GM18909 (cell line): Measurements from ENCODE around the gene ATP2A1.
"Not testable (repeated sequence)": the region's sequence is repeated elsewhere in the genome, so short reads cannot be mapped to it uniquely, and the experiment has no call there.

Experiments
- ATAC-seq: cut with Tn5 transposase; IDR thresholded peaks from one replicate; pipeline ENCODE4 v1.9.1; 2021; ENCODE audit warnings: mild to moderate bottlenecking; ENCODE audit not compliant: unreplicated experiment, poor library complexity

The ATP2A1 gene

GRCh38 chr16:28932339-28933141 lies 54.3 kb downstream of the ATP2A1 start:
- ATAC-seq: no peak

DNA sequence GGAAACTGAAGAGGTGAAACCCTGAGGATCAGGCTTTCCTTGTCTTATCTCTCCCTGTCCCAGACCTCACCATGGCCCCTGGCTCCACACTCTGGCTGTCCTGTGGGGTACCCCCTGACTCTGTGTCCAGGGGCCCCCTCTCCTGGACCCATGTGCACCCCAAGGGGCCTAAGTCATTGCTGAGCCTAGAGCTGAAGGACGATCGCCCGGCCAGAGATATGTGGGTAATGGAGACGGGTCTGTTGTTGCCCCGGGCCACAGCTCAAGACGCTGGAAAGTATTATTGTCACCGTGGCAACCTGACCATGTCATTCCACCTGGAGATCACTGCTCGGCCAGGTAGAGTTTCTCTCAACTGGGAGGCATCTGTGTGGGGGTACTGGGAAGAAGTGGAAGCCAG lies 54.9 kb downstream of the ATP2A1 start:
- ATAC-seq: no peak

GRCh38 chr16:28935346-28935745 lies 57.1 kb downstream of the ATP2A1 start:
- ATAC-seq: no peak

GRCh38 chr16:28935924-28936783 lies 57.9 kb downstream of the ATP2A1 start:
- peak; percentile 63 for ATAC-seq

GRCh38 chr16:28936784-28937155 lies 58.5 kb downstream of the ATP2A1 start:
- no peak for ATAC-seq

DNA sequence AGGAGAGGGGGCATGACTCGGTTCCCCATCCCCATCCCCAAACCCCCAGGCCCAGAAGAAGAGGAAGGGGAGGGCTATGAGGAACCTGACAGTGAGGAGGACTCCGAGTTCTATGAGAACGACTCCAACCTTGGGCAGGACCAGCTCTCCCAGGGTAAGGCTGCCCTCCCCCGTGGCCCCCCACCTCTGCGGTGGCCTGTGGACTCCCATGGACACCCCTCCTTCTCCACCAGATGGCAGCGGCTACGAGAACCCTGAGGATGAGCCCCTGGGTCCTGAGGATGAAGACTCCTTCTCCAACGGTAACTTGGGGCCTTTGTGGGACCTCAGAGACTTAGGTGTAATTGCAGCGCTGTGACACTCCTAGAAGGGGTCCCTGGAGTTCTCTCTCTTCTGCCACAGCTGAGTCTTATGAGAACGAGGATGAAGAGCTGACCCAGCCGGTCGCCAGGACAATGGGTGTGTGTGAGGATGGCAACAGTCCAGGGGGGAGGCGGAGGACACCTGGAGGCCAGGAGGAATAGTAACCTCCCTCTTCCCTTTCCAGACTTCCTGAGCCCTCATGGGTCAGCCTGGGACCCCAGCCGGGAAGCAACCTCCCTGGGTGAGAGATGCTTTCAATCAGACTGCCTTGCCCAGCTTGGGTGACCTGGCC lies 59.1 kb downstream of the ATP2A1 start:
- ATAC-seq: no peak

- ATAC-seq: no peak
These were observed 60.4 kb downstream of the ATP2A1 start for GRCh38 chr16:28938721-28939120.

DNA sequence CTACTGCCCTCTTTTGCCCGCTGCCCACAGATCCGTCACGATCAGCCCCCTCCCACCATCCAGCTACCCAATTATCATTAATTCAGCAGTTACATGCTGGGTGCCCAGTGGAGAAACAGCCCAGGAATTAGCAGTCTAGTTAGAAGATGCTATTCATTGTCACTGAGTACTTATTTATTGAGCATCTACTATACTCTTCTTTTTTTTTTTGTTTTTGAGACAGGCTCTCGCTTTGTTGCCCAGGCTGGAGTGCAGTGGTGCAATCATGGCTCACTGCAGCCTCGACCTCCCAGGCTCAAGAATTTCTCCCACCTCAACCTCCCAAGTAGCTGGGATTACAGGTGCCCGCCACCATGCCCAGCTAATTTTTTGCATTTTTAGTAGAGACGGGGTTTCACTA lies 61.5 kb downstream of the ATP2A1 start:
- ATAC-seq: not testable (repeated sequence)

DNA sequence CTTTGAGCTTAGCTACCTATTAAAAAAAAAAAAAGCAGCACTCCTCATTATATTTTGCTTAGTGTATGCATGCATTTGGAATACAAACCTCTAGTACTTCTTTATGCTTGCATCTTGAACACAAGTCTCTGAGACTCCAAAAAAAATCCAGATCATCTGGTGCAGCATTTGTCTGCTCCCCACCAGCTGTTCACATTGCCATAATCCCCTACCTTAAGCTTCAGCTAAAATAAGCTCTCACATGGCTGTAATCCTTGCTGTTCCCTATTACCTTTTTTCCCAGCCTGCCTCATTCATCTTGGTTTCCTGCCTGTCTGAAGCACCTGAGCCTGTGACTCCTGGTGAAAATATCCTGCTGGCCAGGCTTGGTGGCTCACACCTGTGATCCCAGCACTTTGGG lies 65.0 kb downstream of the ATP2A1 start:
- ATAC-seq: no peak

GRCh38 chr16:28946681-28947080 lies 68.4 kb downstream of the ATP2A1 start:
- no peak for ATAC-seq

- ATAC-seq: peak; percentile 95
These were observed 72.5 kb downstream of the ATP2A1 start, which contains the start of gene NFATC2IP for GRCh38 chr16:28950648-28951409. TSS of gene NFATC2IP (plus strand) at chr16:28950937. CDS start at chr16:28951012, 75 bp downstream.

- no peak for ATAC-seq
These were observed 73.2 kb downstream of the ATP2A1 start for GRCh38 chr16:28951410-28951943.
